NB4 (cell line): ENCODE measurements around the gene ENPP6.

Source experiments
- DNase-seq: peaks from one replicate; pipeline ENCODE4 v3.0.0; 2010; ENCODE audit warnings: low read depth
- H3K4me3 ChIP-seq: one replicate; pipeline ENCODE4 v1.5.1; 2011; ENCODE audit warnings: mild to moderate bottlenecking, low read depth, low read length, moderate library complexity
- CTCF ChIP-seq: IDR thresholded peaks from one replicate; pipeline ENCODE4 v1.5.1; 2012; ENCODE audit warnings: low read depth, low read length
- MAX ChIP-seq: IDR thresholded peaks from 2 replicates; pipeline ENCODE4 v1.6.1; 2011; ENCODE audit warnings: low read depth, low read length
- MYC ChIP-seq: IDR thresholded peaks from 2 replicates; pipeline ENCODE4 v1.6.1; 2011; ENCODE audit warnings: low read depth, low read length
- POLR2A ChIP-seq: IDR thresholded peaks from 2 replicates; pipeline ENCODE4 v1.6.1; 2011; ENCODE audit warnings: mild to moderate bottlenecking; ENCODE audit not compliant: insufficient read length; ENCODE audit errors: extremely low read depth

Gene ENPP6

GRCh38 chr4:184064877-184065276 lies 152.8 kb downstream of the ENPP6 start:
- no peak overlapping the region for H3K4me3 ChIP-seq
- TF ChIP-seq POLR2A (no peak), CTCF (no peak), MAX (no peak), MYC (no peak)
- no peak for DNase-seq

GRCh38 chr4:184062769-184063168 lies 154.9 kb downstream of the ENPP6 start:
- DNase-seq: peak; percentile 8
- TF ChIP-seq MAX (no peak), POLR2A (no peak), CTCF (no peak), MYC (no peak)
- no peak overlapping the region for H3K4me3 ChIP-seq

- H3K4me3 ChIP-seq: no peak overlapping the region
Measured at GRCh38 chr4:184061582-184061981, 156.1 kb downstream of the ENPP6 start.

GRCh38 chr4:184059099-184059498 lies 158.6 kb downstream of the ENPP6 start:
- no peak overlapping the region for H3K4me3 ChIP-seq
- DNase-seq: no peak
- TF ChIP-seq MAX (no peak), POLR2A (no peak), CTCF (no peak), MYC (no peak)

More at GRCh38 chr4:184061582-184061981, 156.1 kb downstream of the ENPP6 start:
- no peak for DNase-seq
- TF ChIP-seq MAX (no peak), POLR2A (no peak), CTCF (no peak), MYC (no peak)

GRCh38 chr4:184058026-184058425 lies 159.6 kb downstream of the ENPP6 start:
- TF ChIP-seq MAX (no peak), CTCF (no peak), MYC (no peak), POLR2A (no peak)
- no peak overlapping the region for H3K4me3 ChIP-seq
- no peak for DNase-seq

- no peak overlapping the region for H3K4me3 ChIP-seq
- TF ChIP-seq MAX (no peak), POLR2A (no peak)
- DNase-seq: no peak
Measured at GRCh38 chr4:184056877-184057276, 160.8 kb downstream of the ENPP6 start.
